K562 (cell line): ENCODE results near the gene PRSS8. TPM values are rescaled to one million over a fixed set of nuclear protein-coding genes. Genes with fewer than 3 reads are reported as not detected.
A peak's percentile ranks its signal among the peaks of the same experiment; 100 is the strongest.

Experiments
- ASH1L ChIP-seq: fragments of 450-650 bp; IDR thresholded peaks from 2 replicates; pipeline ENCODE4 v1.6.1; 2018; ENCODE audit warnings: borderline replicate concordance, mild to moderate bottlenecking, low read depth; ENCODE audit not compliant: partially characterized antibody
- CBFA2T2 ChIP-seq: fragments of 450-650 bp; conservative IDR thresholded peaks from 2 replicates; pipeline ENCODE4 v1.6.1; 2017; ENCODE audit warnings: mild to moderate bottlenecking
- CCNT2 ChIP-seq: IDR thresholded peaks from 2 replicates; pipeline ENCODE4 v1.6.1; 2011; ENCODE audit warnings: borderline replicate concordance, low read depth, mild to moderate bottlenecking, moderate library complexity, mixed read lengths, low read length; ENCODE audit not compliant: insufficient read length; ENCODE audit errors: extremely low read depth
- DDX20 ChIP-seq: fragments of 450-650 bp; IDR thresholded peaks from 2 replicates; pipeline ENCODE4 v1.6.1; 2016; ENCODE audit warnings: missing genetic modification characterization, low read depth, mild to moderate bottlenecking, missing compliant biosample characterization, moderate library complexity
- DLX4 ChIP-seq: fragments of 250-450 bp; sonication (Bioruptor Pico); IDR thresholded peaks from 2 replicates; pipeline ENCODE4 v1.6.1; 2021; ENCODE audit warnings: mild to moderate bottlenecking
- EHMT2 ChIP-seq: fragments of 450-650 bp; IDR thresholded peaks from 2 replicates; pipeline ENCODE4 v1.6.1; 2018; ENCODE audit warnings: antibody characterized with exemption
- EP400 ChIP-seq: fragments of 450-650 bp; IDR thresholded peaks from 2 replicates; pipeline ENCODE4 v1.6.1; 2017; ENCODE audit warnings: antibody characterized with exemption, mild to moderate bottlenecking, moderate library complexity
- ERF ChIP-seq: fragments of 450-650 bp; formaldehyde crosslinking; IDR thresholded peaks from 2 replicates; pipeline ENCODE4 v1.4.0; 2020; ENCODE audit warnings: mild to moderate bottlenecking, mixed read lengths
- MAFF ChIP-seq: IDR thresholded peaks from 2 replicates; pipeline ENCODE4 v1.6.1; 2012; ENCODE audit warnings: low read length, improper control_type of control experiment
- NCOA1 ChIP-seq: fragments of 450-650 bp; IDR thresholded peaks from 2 replicates; pipeline ENCODE4 v1.6.1; 2016; ENCODE audit warnings: low read depth
- SIN3A ChIP-seq, 2 experiments: fragments of 150-350 bp in 1 of 2; IDR thresholded peaks; 2 replicates each; pipeline ENCODE4 v1.6.1; 2011 to 2016; ENCODE audit warnings: borderline replicate concordance in 2 of 2, low read depth in 2 of 2, low read length in 2 of 2, mild to moderate bottlenecking in 2 of 2, moderate library complexity in 2 of 2; ENCODE audit not compliant: control insufficient read depth in 1 of 2
- SMAD4 ChIP-seq: fragments of 250-450 bp; sonication (Bioruptor Pico); conservative IDR thresholded peaks from 2 replicates; pipeline ENCODE4 v1.8.0; 2021; ENCODE audit warnings: inconsistent platforms, mild to moderate bottlenecking, moderate library complexity
- ZFX ChIP-seq: sonication (generic); formaldehyde crosslinking; IDR thresholded peaks from 2 replicates; pipeline ENCODE4 v1.8.0; 2022; ENCODE audit warnings: mild to moderate bottlenecking, missing genetic modification reagents, moderate library complexity
- ZNF24 ChIP-seq: fragments of 450-650 bp; IDR thresholded peaks from 2 replicates; pipeline ENCODE4 v1.6.1; 2016
- ZNF436 ChIP-seq: fragments of 250-450, 450-650 bp; sonication (Bioruptor Pico); formaldehyde crosslinking; IDR thresholded peaks from 2 replicates; pipeline ENCODE4 v1.7.0; 2020; ENCODE audit warnings: mild to moderate bottlenecking
- polyA plus RNA-seq, 8 experiments: library from polyadenylated mRNA; depleted of rRNA in 4 of 8; stranded (reverse) in 5 of 8; unstranded in 3 of 8; fragments of >200 nt; fragmentation: Nextera tagmentation in 2 of 8; fragmentation: Illumina TruSeq in 1 of 8; extraction: Ambion mirVana in 2 of 8; extraction: Trizol in 1 of 8; gene quantifications; 2 replicates each; pipeline versions ENCODE4 v1.2.1 to v1.2.3, GENCODE V29; 2011 to 2014; ENCODE audit warnings: inconsistent platforms in 1 of 8, missing spikeins in 1 of 8
- total RNA-seq, 7 experiments: library from RNA; depleted of rRNA in 6 of 7; stranded (reverse); fragments of >200 nt in 6 of 7; fragmentation: Illumina TruSeq in 2 of 7; extraction: Trizol in 2 of 7; gene quantifications; 2 replicates each; pipeline versions ENCODE4 v1.2.1 to v1.2.3, GENCODE V29; 2011 to 2021; ENCODE audit warnings: low replicate concordance in 1 of 7
- TF ChIP-seq, protein P1 (sequence below), 3 experiments: IDR thresholded peaks in 2 of 3; conservative IDR thresholded peaks in 1 of 3; 2 replicates each; pipeline ENCODE4 v1.5.1; 2011 to 2012; ENCODE audit warnings: low read length in 3 of 3, mild to moderate bottlenecking in 3 of 3, control low read depth in 2 of 3, improper control_type of control experiment in 1 of 3, inconsistent platforms in 1 of 3, low read depth in 1 of 3, mixed read lengths in 1 of 3, moderate library complexity in 1 of 3; ENCODE audit not compliant: insufficient read depth in 2 of 3
- TF ChIP-seq, protein P2 (sequence below): fragments of 250-450 bp; sonication (Bioruptor Pico); IDR thresholded peaks from 2 replicates; pipeline ENCODE4 v1.5.0; 2021
- TF ChIP-seq, protein P3 (sequence below): fragments of 450-650 bp; IDR thresholded peaks from 2 replicates; pipeline ENCODE4 v1.6.1; 2016; ENCODE audit warnings: missing biosample characterization, missing genetic modification characterization
- TF ChIP-seq, protein P4 (sequence below): fragments of 450-650 bp; IDR thresholded peaks from 2 replicates; pipeline ENCODE4 v1.6.1; 2018; ENCODE audit not compliant: partially characterized antibody

Gene PRSS8
- total and polyA plus RNA-seq, 9 of the 15 experiments (the other 6 are each of a cell fraction or from before 2014, with no cell fraction given) = 0.25 to 3.9 (median 1.3) TPM; not detected in 1

DNA sequence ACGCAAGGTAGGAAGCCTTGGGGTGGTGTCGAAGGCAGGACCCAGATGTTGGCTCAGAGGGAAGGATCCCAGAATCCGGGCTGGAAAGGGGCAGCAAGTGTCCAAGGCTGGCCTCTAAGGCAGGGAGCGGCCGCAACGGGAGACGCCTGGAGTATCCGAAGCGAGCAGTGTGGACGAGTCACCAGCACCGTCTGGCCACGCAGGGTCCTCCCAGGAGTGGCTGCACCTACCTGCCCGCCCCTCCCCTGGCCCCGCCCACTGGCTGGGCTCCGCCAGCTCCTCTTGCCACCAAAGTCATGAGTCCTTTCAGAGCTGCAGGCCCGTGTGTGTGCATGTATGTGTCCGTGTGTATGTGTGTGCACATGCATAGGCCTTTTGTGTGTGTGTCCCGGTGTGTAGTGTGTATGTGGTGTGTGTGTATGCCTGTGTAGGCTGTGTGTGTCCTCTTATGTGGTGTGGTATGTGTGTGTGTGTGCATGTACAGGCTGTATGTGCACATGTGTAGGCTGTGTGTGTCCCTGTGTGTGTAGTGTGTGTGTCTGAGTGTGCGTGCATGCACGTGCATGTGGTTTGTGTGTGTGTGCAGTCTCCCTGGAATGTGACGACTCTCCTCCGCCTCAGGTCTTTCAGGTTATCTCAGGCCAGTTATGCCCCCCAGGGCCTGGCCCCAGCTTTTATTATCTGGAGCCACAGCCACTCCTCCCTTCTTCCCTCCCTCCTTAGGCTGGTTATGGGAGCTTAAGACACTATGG is at the start of gene PRSS8 (continued):
- TF ChIP-seq SMAD4 (no peak), ZFX (CRISPR knock-in tag) (peak; percentile 40), DDX20 (tag) (no peak), SIN3A (IDR thresholded peaks at IDR 0.05; ENCODE audit: borderline replicate concordance in 2 of 2, control insufficient read depth in 1 of 2, low read depth in 2 of 2, low read length in 2 of 2) (no peak), MAFF (no peak), EP400 (no peak), ZNF24 (no peak), CBFA2T2 (no peak), NCOA1 (no peak), ZNF436 (CRISPR knock-in tag) (no peak), ERF (CRISPR knock-in tag) (no peak), ASH1L (no peak), EHMT2 (peak; percentile 27; the same call in 1 of the 2 replicates), CCNT2 (no peak), DLX4 (no peak)
- TF ChIP-seq, protein P1, sequence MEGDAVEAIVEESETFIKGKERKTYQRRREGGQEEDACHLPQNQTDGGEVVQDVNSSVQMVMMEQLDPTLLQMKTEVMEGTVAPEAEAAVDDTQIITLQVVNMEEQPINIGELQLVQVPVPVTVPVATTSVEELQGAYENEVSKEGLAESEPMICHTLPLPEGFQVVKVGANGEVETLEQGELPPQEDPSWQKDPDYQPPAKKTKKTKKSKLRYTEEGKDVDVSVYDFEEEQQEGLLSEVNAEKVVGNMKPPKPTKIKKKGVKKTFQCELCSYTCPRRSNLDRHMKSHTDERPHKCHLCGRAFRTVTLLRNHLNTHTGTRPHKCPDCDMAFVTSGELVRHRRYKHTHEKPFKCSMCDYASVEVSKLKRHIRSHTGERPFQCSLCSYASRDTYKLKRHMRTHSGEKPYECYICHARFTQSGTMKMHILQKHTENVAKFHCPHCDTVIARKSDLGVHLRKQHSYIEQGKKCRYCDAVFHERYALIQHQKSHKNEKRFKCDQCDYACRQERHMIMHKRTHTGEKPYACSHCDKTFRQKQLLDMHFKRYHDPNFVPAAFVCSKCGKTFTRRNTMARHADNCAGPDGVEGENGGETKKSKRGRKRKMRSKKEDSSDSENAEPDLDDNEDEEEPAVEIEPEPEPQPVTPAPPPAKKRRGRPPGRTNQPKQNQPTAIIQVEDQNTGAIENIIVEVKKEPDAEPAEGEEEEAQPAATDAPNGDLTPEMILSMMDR (IDR thresholded peaks at IDR 0.05 in 2 of 3, conservative IDR thresholded peaks at IDR 0.05 in 1 of 3; ENCODE audit: insufficient read depth in 2 of 3, low read depth in 1 of 3, low read length in 3 of 3) = no peak
- TF ChIP-seq, protein P2, sequence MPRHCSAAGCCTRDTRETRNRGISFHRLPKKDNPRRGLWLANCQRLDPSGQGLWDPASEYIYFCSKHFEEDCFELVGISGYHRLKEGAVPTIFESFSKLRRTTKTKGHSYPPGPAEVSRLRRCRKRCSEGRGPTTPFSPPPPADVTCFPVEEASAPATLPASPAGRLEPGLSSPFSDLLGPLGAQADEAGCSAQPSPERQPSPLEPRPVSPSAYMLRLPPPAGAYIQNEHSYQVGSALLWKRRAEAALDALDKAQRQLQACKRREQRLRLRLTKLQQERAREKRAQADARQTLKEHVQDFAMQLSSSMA (CRISPR knock-in tag) = no peak
- TF ChIP-seq, protein P3, sequence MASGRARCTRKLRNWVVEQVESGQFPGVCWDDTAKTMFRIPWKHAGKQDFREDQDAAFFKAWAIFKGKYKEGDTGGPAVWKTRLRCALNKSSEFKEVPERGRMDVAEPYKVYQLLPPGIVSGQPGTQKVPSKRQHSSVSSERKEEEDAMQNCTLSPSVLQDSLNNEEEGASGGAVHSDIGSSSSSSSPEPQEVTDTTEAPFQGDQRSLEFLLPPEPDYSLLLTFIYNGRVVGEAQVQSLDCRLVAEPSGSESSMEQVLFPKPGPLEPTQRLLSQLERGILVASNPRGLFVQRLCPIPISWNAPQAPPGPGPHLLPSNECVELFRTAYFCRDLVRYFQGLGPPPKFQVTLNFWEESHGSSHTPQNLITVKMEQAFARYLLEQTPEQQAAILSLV (tag) = no peak
- TF ChIP-seq, protein P4, sequence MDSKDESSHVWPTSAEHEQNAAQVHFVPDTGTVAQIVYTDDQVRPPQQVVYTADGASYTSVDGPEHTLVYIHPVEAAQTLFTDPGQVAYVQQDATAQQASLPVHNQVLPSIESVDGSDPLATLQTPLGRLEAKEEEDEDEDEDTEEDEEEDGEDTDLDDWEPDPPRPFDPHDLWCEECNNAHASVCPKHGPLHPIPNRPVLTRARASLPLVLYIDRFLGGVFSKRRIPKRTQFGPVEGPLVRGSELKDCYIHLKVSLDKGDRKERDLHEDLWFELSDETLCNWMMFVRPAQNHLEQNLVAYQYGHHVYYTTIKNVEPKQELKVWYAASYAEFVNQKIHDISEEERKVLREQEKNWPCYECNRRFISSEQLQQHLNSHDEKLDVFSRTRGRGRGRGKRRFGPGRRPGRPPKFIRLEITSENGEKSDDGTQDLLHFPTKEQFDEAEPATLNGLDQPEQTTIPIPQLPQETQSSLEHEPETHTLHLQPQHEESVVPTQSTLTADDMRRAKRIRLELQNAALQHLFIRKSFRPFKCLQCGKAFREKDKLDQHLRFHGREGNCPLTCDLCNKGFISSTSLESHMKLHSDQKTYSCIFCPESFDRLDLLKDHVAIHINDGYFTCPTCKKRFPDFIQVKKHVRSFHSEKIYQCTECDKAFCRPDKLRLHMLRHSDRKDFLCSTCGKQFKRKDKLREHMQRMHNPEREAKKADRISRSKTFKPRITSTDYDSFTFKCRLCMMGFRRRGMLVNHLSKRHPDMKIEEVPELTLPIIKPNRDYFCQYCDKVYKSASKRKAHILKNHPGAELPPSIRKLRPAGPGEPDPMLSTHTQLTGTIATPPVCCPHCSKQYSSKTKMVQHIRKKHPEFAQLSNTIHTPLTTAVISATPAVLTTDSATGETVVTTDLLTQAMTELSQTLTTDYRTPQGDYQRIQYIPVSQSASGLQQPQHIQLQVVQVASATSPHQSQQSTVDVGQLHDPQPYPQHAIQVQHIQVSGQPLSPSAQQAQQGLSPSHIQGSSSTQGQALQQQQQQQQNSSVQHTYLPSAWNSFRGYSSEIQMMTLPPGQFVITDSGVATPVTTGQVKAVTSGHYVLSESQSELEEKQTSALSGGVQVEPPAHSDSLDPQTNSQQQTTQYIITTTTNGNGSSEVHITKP = no peak
